Epidermal melanocyte (primary cell): ENCODE measurements around the gene LHX6.

ENCODE experiments used
- DNase-seq: peaks from one replicate; pipeline ENCODE4 v3.0.0; 2011; ENCODE audit warnings: low spot score; ENCODE audit not compliant: insufficient read length

The LHX6 gene

DNA sequence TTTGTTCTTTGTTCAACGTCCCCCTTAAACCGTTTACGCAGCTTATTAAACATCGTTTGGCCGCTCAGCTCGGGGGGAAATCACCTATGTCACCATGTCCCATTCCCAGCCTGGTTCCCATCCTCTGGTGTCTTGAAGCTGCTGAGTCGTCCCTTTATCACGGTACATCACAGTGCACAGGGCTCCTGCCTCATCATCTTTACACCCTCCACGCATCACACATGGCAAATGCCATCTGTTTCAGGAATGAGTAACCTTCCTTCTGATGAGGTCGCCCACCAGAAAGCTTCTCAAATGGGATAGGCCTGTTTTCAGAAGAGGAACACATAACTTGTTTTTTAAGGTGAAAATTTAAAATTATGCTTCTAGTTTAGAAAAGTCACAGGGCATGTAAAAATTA lies 7.9 kb upstream of the LHX6 start:
- DNase-seq: no peak

- DNase-seq: no peak
These were observed 5.4 kb upstream of the LHX6 start for GRCh38 chr9:122234022-122234748.

GRCh38 chr9:122232796-122233306 lies 4.1 kb upstream of the LHX6 start:
- DNase-seq: no peak

- no peak for DNase-seq
These were observed 704 bp upstream of the LHX6 start for GRCh38 chr9:122229485-122229837.

DNA sequence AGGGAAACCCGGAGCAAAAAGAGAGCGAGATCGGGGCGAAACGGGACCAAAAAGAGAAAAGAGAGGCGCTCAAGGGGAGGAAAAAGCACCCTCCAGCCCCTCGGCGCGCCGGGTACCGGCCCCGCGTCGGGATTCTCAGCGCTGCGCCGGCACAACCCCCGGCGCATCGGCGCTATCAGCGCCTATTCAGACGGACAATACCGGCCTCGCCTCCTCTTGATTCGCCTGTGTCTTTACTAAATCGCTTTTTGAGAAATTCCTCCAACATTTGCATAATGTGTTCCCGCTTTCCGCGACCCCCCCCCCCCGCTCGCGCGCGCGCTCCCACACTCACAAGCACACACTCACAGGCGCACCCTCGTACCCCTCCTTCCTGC lies 578 bp downstream of the LHX6 start:
- DNase-seq: no peak

DNA sequence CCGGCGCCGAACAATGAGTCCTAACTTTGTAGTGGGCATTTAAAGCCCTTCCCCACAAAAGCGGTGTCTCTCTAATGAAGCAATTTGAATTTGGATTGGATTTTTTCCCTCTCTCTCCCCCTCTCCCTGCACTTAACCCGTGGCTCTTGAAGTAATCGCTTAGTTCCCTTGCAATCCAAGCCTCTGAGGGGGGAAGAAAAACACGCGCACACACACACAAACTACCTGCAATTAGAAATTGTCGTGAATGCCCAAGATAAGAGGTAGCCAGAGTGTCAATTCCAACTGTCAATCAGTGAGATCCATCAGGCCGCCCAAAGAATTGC lies 1.2 kb downstream of the LHX6 start:
- no peak for DNase-seq

DNA sequence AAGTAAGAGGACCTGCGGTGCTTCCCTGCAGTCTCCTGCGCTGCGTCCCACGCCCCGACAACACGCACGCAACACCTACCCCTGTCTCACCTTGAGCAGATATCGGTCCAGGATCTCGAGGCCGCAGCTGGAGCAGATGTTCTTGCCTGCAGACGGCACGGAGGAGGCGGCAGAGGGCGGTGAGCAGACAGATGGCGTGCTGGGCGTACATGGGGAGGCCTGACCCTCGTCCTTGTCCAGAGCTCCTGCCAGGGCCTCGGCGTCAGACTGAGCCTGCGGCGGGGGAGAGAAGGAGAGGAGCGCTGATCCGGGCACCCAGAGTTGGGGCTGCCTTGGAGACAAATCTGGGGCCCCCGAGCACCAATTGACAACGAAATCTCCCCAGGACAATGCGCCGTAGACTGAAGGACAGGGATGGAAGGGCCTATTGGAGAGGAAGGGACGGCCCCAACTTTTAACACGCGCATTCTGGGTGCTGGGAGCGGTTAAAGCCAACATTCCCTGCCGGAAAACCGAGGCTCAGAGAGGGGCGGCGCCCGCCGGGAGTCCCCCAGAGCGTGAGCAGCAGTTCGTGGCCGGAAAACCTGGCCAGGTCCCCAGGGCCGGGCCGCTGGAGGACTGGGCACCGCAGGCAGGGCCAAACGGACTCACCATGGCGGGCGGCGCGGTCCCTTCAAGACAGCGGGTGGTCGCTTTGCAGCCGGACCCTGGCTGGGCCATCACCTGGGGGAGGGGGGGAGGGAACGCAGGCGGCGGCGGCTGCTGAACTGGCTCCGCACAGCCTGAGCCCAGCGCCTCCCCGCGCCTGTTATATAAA lies 1.8 kb downstream of the LHX6 start:
- DNase-seq: no peak

DNA sequence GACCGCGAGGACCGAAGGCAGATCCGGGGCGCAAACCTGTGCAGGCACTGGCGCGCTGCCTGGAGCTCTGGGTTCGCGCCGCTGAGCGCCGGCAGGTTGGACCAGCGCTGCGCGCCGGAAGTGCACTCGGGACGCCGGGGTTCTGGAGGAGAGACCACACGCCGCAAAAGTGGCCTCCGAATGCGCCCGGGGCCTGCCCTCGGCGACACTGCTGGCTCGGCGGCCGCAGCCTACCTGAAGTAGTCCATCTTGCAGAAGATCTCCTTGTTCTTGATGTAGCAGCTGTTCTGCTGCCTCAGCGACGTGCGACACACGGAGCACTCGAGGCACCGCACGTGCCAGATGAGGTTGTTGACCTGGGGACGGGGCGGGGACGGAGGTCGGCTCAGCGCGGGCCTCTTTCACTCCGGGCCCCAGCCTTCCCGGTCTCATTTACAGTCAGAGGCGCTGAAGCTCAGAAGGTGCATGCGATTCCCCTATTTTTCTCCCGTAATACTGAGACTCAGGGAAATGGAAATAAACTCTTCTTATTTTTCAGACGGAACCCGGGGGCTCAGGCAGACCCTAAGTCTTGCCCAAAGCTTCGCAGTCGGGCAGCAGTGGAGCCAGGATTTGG lies 2.5 kb downstream of the LHX6 start:
- no peak for DNase-seq

GRCh38 chr9:122225312-122226141 lies 3.2 kb downstream of the LHX6 start:
- DNase-seq: no peak

DNA sequence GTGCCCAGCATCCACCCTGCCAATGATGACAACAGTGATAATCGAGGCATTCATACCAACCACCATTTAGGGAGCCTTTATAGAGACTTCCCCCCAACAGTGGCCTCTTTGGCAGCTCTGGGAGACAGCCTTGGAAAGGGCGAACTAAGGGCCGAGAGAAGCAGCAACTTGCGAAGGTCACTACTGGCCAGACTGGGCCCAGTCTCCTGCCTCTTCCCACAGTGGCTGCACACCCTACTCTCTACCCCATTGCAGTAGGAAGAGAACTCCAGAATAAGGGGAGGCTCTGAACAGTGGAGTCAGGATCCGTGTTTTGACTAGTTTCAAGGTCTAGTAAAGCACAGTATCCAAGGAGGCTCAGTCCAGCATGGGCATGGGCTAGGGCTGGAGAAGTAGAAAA lies 5.3 kb downstream of the LHX6 start:
- peak; percentile 9 for DNase-seq

DNA sequence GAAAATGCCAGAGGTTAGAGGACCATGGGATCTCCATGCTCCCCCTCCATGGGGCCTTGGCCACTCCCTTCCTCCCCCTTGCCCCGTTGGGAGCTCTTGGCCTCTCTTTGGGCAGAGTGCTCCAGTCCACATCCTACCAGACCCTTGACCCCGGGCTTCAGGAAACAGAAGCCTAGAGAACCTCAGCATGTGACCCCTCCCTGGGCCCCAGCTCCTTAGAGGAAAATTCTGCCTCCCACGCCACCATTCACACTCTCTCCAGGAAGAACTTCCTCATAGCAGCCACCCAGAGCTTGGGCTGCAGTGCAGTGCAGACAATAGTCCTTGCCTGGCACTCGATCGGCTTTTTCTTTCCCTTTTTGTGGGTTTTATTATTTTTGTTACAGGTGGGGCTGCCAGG lies 6.0 kb downstream of the LHX6 start:
- peak; percentile 16 for DNase-seq

DNA sequence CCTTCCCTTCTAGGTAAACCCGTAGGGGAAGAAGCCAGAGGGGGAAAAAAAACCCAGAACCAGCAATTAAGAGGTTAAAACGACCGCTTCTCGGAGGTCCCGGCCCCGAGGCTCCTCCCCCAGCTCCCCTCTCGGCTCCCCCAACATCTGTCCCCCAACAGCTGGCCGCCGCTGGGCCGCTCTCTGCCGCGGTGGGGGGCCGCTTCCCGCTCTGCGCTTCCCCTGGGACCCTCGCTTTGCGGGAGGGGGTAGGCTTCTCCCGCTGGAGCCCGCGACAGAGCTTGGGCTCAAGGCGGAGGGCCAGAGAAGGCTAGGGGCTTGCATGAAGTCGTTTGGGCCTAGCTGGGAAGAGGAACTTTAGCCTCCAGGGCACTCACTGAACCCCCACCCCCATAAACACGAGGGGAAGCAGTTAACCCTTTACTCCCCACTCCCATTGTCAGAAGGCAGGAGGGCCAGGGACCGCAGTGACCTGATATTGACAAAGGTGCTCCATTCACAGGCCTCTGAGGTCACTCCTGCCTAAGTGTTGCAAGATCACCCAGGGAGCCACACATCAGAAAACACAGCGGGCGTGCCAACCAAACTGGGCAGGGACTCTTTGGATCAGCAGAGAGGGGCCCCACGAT lies 7.5 kb downstream of the LHX6 start:
- DNase-seq: peak; percentile 8

- peak; percentile 6 for DNase-seq
These were observed 8.0 kb downstream of the LHX6 start for GRCh38 chr9:122220673-122221182.

DNA sequence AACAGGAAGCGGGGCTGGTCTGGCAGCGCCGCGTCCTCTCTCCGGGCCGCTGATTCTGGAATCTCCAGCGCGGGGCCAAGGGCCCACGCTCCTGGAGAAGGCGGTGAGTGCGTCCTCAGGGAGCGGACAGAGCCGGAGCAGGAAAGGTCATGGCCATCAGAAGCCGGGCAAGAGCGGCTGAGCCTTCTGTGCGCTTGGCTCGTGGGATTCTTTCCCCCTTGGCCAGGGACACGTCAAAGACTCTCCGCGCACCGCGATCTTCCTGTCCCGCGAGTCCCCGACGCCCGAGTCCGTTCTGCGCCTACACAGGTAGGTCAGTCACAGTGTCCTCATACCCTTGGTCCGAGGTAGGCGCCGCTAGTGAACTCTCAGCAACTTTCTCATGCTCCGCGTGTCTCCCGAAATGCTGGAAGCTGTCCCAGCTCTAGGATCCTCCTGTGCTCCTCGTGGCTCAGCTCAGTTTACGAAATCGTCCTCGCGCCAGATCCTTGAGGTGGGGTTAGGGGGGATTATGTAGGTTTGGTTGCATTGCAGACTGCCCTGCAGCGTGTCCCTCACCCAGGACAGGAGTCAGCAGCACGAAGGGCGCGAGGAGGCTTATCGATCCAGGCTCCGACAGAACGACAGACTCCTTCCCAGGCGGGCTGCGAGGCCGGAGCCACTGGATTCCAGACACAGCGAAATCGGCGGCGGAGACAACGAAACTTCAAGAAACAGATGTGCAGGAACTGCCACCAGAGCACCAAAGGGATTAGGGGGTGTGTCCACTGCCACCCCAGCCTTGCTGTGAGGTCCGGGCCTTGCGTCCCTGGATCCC lies 8.7 kb downstream of the LHX6 start:
- DNase-seq: peak; percentile 22

- DNase-seq: peak; percentile 19
These were observed 9.6 kb downstream of the LHX6 start for GRCh38 chr9:122218935-122219855.

- DNase-seq: no peak
These were observed 10.5 kb downstream of the LHX6 start for GRCh38 chr9:122218071-122218934.

DNA sequence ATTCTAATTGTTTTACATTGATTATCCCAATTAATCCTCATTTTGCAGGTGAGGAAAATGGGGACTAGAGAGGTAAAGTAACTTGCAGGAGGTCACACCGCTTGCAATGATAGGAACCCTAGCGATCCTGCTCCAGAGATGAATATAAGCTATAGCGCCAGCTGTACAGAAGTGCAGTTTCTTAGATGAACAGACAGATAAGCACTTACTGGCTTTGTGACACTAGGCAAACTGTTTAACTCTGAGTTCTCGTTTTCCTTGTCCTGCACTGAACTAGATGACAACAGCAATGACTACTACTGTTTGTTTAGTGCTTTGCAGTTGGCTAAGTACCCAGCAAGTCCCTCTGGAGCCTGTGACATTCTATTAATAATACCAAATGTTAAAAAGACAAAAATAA lies 11.1 kb downstream of the LHX6 start:
- DNase-seq: no peak

DNA sequence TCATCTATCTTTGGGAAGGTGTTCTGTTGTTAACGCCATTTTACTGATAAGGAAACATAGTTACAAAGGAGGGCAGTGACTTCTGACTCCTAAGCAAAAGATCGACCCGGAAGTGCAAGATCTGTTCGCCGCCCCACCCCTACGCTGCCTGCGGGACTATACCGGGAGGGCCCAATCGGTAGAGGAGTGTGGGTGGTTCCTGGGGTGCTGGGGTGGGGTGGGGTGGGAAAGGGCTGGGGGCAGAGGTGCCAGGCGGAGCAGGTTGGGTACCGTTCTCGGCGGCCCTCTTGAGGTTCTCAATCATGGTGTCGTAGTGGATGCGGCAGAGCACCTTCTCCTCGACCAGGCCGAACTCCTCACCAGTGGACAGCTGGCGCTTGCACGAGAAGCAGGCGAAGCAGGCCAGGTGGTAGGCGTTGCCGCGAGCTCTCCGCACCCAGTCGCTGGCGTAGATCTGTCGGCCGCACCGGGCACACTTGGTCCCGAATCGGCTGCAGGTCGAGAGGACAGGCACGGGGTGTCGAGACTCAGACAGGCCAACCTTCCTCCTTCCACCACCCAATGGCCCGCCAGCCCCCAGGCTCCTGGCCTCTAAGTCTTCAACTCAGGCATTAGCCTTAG lies 11.8 kb downstream of the LHX6 start:
- DNase-seq: no peak
